GM19438 (cell line): ENCODE results near the gene C19orf25.
"Not testable (repeated sequence)": the region's sequence is repeated elsewhere in the genome, so short reads cannot be mapped to it uniquely, and the experiment has no call there.

Experiments used
- ATAC-seq: cut with Tn5 transposase; IDR thresholded peaks from one replicate; pipeline ENCODE4 v1.9.1; 2021; ENCODE audit warnings: low read depth; ENCODE audit not compliant: unreplicated experiment

Gene C19orf25

GRCh38 chr19:1478934-1479707 lies at the start of gene C19orf25:
Gene C19orf25, minus strand, starts transcription at chr19:1479215. Its CDS starts 312 bp downstream, at chr19:1478903.
- peak; percentile 89 for ATAC-seq

- no peak for ATAC-seq
These were observed 48.8 kb upstream of the C19orf25 start for GRCh38 chr19:1527650-1528309.

- ATAC-seq = no peak
These were observed 48.1 kb upstream of the C19orf25 start for GRCh38 chr19:1526979-1527649.

- no peak for ATAC-seq
These were observed 47.2 kb upstream of the C19orf25 start for GRCh38 chr19:1526066-1526778.

- no peak for ATAC-seq
These were observed 46.3 kb upstream of the C19orf25 start for GRCh38 chr19:1525343-1525742.

GRCh38 chr19:1524972-1525325 lies 45.9 kb upstream of the C19orf25 start:
- ATAC-seq = no peak

- ATAC-seq = no peak
These were observed 45.4 kb upstream of the C19orf25 start for GRCh38 chr19:1524287-1524971.

GRCh38 chr19:1523412-1524286 lies 44.6 kb upstream of the C19orf25 start, which contains the start of gene PLK5:
Gene PLK5, plus strand, starts transcription at chr19:1524077. Its CDS starts 2,920 bp downstream, at chr19:1526997.
- no peak for ATAC-seq

GRCh38 chr19:1522838-1523237 lies 43.8 kb upstream of the C19orf25 start:
- ATAC-seq = no peak

GRCh38 chr19:1522061-1522460 lies 43.0 kb upstream of the C19orf25 start:
- ATAC-seq = no peak

- ATAC-seq = no peak
These were observed 42.6 kb upstream of the C19orf25 start for GRCh38 chr19:1521636-1522035.

GRCh38 chr19:1520203-1520780 lies 41.3 kb upstream of the C19orf25 start:
- no peak for ATAC-seq

- ATAC-seq = not testable (repeated sequence)
These were observed 40.8 kb upstream of the C19orf25 start for GRCh38 chr19:1519802-1520201.

- no peak for ATAC-seq
These were observed 39.5 kb upstream of the C19orf25 start for GRCh38 chr19:1518471-1518870.

- no peak for ATAC-seq
These were observed 37.4 kb upstream of the C19orf25 start for GRCh38 chr19:1516395-1516753.

- ATAC-seq = no peak
These were observed 36.1 kb upstream of the C19orf25 start for GRCh38 chr19:1514986-1515721.

- no peak for ATAC-seq
These were observed 35.3 kb upstream of the C19orf25 start for GRCh38 chr19:1514295-1514661.

GRCh38 chr19:1513499-1514294 lies 34.7 kb upstream of the C19orf25 start:
- ATAC-seq = no peak
